Skeletal muscle tissue (tissue), 4 donors: ENCODE data around the gene FAM221A. TPM values are rescaled to one million over a fixed set of nuclear protein-coding genes. Genes with fewer than 3 reads are reported as not detected.

Experiments
- H3K27ac ChIP-seq: one replicate; pipeline ENCODE4 v1.7.0; 2013; ENCODE audit warnings: mild to moderate bottlenecking, low read depth, low read length, inconsistent platforms
- H3K27me3 ChIP-seq, 3 donors: one replicate each; pipeline ENCODE4 v1.7.0; 2013; ENCODE audit warnings: low read length in 3 of 3; ENCODE audit not compliant: control insufficient read depth in 3 of 3, insufficient read depth in 3 of 3
- H3K36me3 ChIP-seq, 3 donors: one replicate each; pipeline ENCODE4 v1.7.0; 2013; ENCODE audit warnings: low read length in 3 of 3; ENCODE audit not compliant: control insufficient read depth in 3 of 3, insufficient read depth in 3 of 3
- H3K4me1 ChIP-seq, 3 donors: one replicate each; pipeline ENCODE4 v1.7.0; 2013; ENCODE audit warnings: low read length in 3 of 3, mild to moderate bottlenecking in 3 of 3; ENCODE audit not compliant: control insufficient read depth in 3 of 3, insufficient read depth in 3 of 3
- H3K4me3 ChIP-seq, 3 donors: one replicate each; pipeline ENCODE4 v1.7.0; 2013; ENCODE audit warnings: low read length in 3 of 3
- H3K9ac ChIP-seq, 3 donors: one replicate each; pipeline ENCODE4 v1.7.0; 2013; ENCODE audit warnings: low read length in 3 of 3, mild to moderate bottlenecking in 3 of 3, moderate library complexity in 2 of 3, low read depth in 1 of 3
- H3K9me3 ChIP-seq, 3 donors: one replicate each; pipeline ENCODE4 v1.7.0; 2013; ENCODE audit warnings: low read length in 3 of 3; ENCODE audit not compliant: control insufficient read depth in 3 of 3
- total RNA-seq: library from RNA; depleted of rRNA; stranded (reverse); fragments of >200 nt; gene quantifications from one replicate; pipeline ENCODE4 v1.2.3, GENCODE V29; 2014
- donor health status: Osteomylitis.

FAM221A gene, protein sequence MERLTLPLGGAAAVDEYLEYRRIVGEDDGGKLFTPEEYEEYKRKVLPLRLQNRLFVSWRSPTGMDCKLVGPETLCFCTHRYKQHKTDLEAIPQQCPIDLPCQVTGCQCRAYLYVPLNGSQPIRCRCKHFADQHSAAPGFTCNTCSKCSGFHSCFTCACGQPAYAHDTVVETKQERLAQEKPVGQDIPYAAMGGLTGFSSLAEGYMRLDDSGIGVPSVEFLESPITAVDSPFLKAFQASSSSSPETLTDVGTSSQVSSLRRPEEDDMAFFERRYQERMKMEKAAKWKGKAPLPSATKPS
- total RNA-seq: 0.52 TPM

DNA sequence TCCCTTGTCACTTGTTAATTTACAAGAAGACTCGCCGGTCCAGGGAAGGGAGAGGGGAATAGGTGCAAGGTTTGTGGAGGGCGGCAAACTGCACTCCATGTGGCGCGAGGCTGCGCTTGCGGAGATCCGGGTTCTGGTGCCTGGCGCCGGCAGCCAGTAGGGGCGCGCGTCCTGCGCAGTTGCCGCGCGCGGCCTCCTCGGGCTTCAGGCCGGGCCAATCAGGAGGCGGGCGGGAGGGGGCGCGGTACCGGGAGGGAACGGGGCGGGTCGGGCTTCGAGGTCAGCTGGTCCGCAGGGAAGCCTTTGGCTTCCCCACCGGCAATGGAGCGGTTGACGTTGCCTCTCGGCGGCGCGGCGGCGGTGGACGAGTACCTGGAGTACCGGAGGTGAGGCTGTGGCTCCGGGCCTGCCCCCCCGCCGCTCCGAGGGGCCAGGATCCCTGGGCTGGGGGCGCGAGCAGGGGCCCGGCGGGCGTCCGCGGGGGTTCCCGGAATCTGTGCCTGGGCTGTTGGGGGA, at the start of gene FAM221A:
Gene FAM221A (plus strand): TSS at position 302 of the 516 bp plus-strand sequence. CDS start 20 bp downstream, at position 322.
- no peaks in the 10 kb centered on the region for H3K36me3 ChIP-seq
- H3K27ac ChIP-seq: peak within 1 kb of the TSS; percentile 60
- H3K9me3 ChIP-seq: no peaks in the 10 kb centered on the region
- no peaks in the 10 kb centered on the region for H3K27me3 ChIP-seq
- peaks cover 3 to 8% (median 4%) of the 10 kb centered on the region in 3 donors for H3K4me1 ChIP-seq
- peak within 1 kb of the TSS; percentile 68 to 71 (median 70) for H3K9ac ChIP-seq
- peak within 1 kb of the TSS; percentile 73 to 93 (median 84) for H3K4me3 ChIP-seq

DNA sequence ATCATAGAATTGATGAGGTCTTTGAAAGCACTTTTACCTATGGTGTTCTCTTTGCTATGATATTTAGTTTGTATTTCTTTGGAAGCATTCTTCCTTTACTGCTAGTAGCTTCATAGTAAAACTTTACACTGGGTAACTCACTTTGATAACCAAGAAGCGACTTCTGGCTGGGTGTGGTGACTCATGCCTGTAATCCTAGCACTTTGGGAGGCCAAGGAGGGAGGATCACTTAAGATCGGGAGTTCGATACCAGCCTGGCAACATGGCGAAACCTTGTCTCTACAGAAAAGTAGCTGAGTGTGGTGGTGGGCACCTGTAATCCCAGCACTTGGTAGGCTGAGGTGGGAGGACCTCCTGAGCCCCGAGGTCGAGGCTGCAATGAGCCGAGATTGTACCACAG, 46.6 kb upstream of the FAM221A start:
- no peak overlapping the region for H3K9ac ChIP-seq
- peaks cover 0 to 2% (median 0%) of the 10 kb centered on the region in 3 donors for H3K4me1 ChIP-seq
- no peak overlapping the region for H3K27ac ChIP-seq

DNA sequence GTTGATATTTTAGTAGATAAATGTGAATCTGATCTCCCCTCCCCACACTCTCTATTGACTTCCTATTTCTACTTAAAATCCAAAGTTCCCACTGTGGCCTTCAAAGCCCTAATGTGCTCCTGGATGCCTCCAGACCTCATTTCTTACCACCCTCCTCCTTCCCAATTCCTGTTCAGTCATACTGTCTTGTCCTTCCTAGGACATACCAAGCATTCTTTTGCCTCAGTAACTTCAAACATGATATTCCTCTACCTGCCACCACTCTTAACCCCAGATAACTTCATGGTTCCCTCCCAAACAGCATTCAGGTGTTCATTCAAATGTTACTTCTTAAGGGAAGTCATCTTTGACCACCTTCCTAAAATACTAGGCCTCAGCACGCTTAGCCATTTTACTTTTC, 34.2 kb upstream of the FAM221A start:
- Histone ChIP-seq H3K27ac (no peak overlapping the region), H3K4me3 (no peak overlapping the region), H3K4me1 (no peaks in the 10 kb centered on the region), H3K27me3 (no peaks in the 10 kb centered on the region), H3K9ac (no peak overlapping the region), H3K9me3 (no peaks in the 10 kb centered on the region), H3K36me3 (peaks cover 0 to 2% (median 0%) of the 10 kb centered on the region in 3 donors)

More for the DNA sequence above, 46.6 kb upstream of the FAM221A start:
- H3K27me3 ChIP-seq: no peaks in the 10 kb centered on the region
- peaks cover 0 to 4% (median 0%) of the 10 kb centered on the region in 3 donors for H3K36me3 ChIP-seq
- no peaks in the 10 kb centered on the region for H3K9me3 ChIP-seq
- no peak overlapping the region for H3K4me3 ChIP-seq

DNA sequence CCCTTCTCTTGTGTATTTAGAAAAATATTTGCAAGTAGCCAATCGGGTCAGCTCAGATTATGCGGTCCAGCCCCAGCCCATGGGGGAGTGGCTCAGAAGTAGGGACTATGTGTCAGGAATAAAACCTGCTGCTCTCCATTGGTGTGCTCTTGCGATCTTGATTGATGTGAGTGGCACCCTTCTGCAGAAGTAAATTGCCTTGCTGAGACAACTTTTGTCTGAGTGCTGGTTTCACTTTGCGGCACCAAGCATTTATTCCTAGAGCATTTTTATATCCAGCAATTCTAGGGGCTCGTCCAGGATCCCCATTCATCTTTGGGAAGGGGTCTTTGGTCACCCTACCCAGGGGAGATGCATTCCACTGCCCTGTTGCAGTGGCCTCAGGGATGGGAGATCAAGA, 26.1 kb upstream of the FAM221A start:
- H3K4me1 ChIP-seq: no peaks in the 10 kb centered on the region
- H3K36me3 ChIP-seq: no peaks in the 10 kb centered on the region
- H3K27me3 ChIP-seq: no peaks in the 10 kb centered on the region
- no peak overlapping the region for H3K4me3 ChIP-seq
- no peak overlapping the region for H3K9ac ChIP-seq
- H3K27ac ChIP-seq: no peak overlapping the region
- peaks cover 3 to 9% (median 8%) of the 10 kb centered on the region in 3 donors for H3K9me3 ChIP-seq

DNA sequence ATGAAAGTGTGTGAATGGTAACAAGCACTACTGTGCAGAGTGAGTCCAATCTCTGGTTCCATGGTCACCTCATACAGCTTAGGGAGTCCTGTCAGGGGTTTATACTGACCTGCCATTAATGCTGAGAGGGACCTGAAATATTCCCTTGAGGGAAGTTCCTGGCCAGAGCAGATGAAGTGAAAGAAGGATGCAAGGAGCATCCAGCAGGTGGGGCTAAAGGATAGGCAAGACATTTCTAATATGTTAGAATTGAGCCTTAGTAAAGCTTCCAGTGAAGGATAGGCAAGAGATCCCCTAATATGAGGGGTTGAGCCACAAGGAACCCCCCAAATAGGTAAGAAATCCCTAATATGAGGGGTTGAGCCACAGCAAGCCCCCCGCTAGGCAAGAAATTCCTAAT, 25.5 kb upstream of the FAM221A start:
- Histone ChIP-seq H3K27ac (no peak overlapping the region), H3K36me3 (no peaks in the 10 kb centered on the region), H3K9ac (no peak overlapping the region), H3K27me3 (no peaks in the 10 kb centered on the region), H3K9me3 (peaks cover 3 to 9% (median 8%) of the 10 kb centered on the region in 3 donors), H3K4me3 (no peak overlapping the region), H3K4me1 (no peaks in the 10 kb centered on the region)

DNA sequence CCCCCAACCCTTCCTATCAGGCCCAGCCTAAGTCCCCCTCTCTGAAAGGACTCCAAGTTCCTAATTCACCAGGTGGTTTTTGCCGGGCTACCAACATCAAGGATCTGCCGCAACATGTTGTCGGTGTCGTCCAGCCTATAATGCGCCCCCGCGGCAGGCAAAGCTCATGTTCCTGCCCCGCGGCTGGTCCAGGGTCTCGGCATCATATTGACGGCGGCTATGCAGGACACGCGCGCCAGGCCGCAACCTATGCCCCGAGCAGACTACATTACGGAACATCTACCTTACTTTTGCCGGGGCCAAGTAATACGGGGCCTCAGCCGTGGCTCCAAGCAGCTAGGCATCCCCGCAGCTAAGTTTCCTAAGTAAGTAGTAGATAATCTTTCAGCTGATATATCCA, 24.6 kb upstream of the FAM221A start:
- Histone ChIP-seq H3K9ac (no peak overlapping the region), H3K4me3 (no peak overlapping the region), H3K36me3 (no peaks in the 10 kb centered on the region), H3K4me1 (no peaks in the 10 kb centered on the region), H3K9me3 (peaks cover 3 to 9% (median 8%) of the 10 kb centered on the region in 3 donors), H3K27me3 (no peaks in the 10 kb centered on the region), H3K27ac (no peak overlapping the region)

DNA sequence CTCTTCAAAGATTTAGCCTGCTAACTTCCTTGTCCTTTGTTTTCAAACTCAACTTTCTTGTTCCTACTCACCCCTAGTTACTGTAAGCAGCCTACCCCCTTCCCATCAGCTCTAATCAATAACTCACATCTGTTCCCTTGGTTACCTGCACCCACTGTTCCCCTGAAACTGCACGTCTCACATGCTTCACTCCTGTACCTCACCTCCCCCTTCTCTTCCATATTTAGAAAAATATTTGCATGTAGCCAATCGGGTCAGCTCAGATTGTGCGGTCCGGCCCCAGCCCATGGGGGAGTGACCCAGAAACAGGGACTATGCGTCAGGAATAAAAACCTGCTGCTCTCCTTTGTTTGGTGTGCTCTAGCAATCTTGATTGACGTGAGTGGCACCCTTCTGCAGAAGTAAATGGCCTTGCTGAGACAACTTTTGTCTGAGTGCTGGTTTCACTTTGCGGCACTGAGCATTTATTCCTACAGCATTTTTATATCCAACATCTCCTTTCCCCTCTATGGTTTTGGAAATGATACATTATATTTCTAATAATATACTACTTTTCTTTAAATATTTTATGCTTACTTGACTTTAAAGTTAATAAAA, 21.1 kb upstream of the FAM221A start:
- peaks cover under 1 to 9% (median 4%) of the 10 kb centered on the region in 3 donors for H3K9me3 ChIP-seq
- no peaks in the 10 kb centered on the region for H3K27me3 ChIP-seq
- H3K4me3 ChIP-seq: no peak overlapping the region
- no peaks in the 10 kb centered on the region for H3K36me3 ChIP-seq
- no peak overlapping the region for H3K9ac ChIP-seq
- H3K4me1 ChIP-seq: no peaks in the 10 kb centered on the region
- no peak overlapping the region for H3K27ac ChIP-seq

DNA sequence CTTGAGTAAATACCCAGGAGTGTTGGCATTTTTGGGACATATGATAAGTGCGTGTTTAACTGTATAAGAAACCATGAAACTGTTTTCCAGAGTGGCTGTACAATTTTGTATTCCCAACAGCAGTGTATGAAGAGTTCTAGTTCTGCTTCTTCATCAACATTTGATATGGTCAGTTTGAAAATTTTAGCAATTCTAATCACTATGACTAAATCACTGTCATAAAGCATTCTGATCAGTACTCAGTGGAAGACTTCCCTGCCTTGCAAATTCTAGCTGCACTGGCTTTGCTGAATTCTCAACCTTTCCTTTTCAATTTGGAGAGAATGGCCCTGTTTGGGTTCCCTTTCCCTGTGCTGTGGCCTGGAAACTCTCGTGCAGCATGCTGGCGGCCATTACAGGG, 18.6 kb upstream of the FAM221A start:
- no peaks in the 10 kb centered on the region for H3K36me3 ChIP-seq
- peaks cover 0 to 3% (median 0%) of the 10 kb centered on the region in 3 donors for H3K9me3 ChIP-seq
- H3K27ac ChIP-seq: no peak overlapping the region
- H3K4me1 ChIP-seq: no peaks in the 10 kb centered on the region
- H3K27me3 ChIP-seq: no peaks in the 10 kb centered on the region
- H3K9ac ChIP-seq: no peak overlapping the region
- H3K4me3 ChIP-seq: no peak overlapping the region

DNA sequence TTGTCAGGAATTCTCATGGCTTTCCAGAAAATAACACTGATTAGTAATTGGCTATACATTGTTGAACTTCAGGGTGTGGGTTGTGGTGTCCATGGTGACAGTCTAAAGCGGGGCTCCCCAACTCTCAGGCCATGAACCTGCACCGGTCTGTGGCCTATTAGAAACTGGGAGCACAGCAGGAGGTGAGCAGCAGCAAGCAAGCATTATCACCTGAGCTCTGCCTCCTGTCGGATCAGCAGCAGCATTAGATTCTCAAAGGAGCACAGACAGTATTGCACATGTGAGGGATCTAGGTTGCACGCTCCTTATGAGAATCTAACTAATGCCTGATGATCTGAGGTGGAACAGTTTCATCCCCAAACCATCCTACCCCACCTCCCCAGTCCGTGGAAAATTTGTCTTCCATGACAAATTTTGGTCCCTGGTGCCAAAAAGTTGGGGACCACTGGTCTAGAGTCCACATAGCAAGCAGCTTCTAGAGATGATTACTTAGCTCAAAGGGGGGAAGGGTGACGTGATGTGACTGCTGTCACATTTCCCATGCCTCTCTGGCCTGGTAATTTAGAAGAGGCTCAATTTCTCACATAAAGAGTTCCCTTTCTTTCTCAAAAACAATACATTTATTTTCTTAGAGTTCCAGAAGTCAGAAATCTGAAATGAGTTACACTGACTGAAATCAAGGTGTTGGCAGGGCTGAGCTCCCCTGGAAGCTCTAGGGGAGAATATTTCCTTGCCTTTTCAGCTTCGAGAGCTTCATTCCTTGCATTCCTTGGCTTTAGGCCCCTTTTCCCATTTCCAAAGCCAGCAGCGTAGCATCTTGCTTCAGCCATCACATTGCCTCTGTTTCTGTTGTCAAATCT, 17.6 kb upstream of the FAM221A start:
- Histone ChIP-seq H3K9ac (no peak overlapping the region), H3K4me3 (no peak overlapping the region), H3K4me1 (no peaks in the 10 kb centered on the region), H3K27me3 (no peaks in the 10 kb centered on the region), H3K27ac (no peak overlapping the region), H3K36me3 (no peaks in the 10 kb centered on the region), H3K9me3 (peaks cover 0 to 3% (median 0%) of the 10 kb centered on the region in 3 donors)
